ENCODE measurements around the gene KCNG3. TPM values are rescaled to one million over a fixed set of nuclear protein-coding genes. Genes with fewer than 3 reads are reported as not detected.

KCNG3 gene
- total and polyA plus RNA-seq, 2 of the 13 experiments (the other 11 are each of a cell fraction or from before 2014, with no cell fraction given), result 2.8 to 4.8 TPM

GRCh38 chr2:42486145-42486906 is 7.5 kb downstream of the KCNG3 start (continued):
- TF ChIP-seq HDAC2 (CRISPR knock-in tag; IDR thresholded peaks at IDR 0.05) (0 out of 2 replicates have a peak, but pooled peaks have one; percentile 61), ARID2 (CRISPR knock-in tag; IDR thresholded peaks at IDR 0.05; ENCODE audit: borderline replicate concordance) (no peak), ZNF883 (CRISPR knock-in tag; IDR thresholded peaks at IDR 0.05; ENCODE audit: not compliant biosample characterization) (peak; percentile 71), ZNF710 (CRISPR knock-in tag; IDR thresholded peaks at IDR 0.05; ENCODE audit: borderline replicate concordance) (peak; percentile 72; the same call in 1 of the 2 replicates), ZFX (CRISPR knock-in tag; IDR thresholded peaks at IDR 0.05; ENCODE audit: low read depth) (peak; percentile 55; the same call in 1 of the 2 replicates), NONO (IDR thresholded peaks at IDR 0.05) (no peak), NONO (CRISPR knock-in tag; conservative IDR thresholded peaks at IDR 0.05) (0 out of 2 replicates have a peak, but pooled peaks have one; percentile 29), SP5 (CRISPR knock-in tag; IDR thresholded peaks at IDR 0.05; ENCODE audit: borderline replicate concordance, low read depth) (peak; percentile 41; the same call in 1 of the 2 replicates), ZNF274 (CRISPR knock-in tag; IDR thresholded peaks at IDR 0.05) (0 out of 2 replicates have a peak, but pooled peaks have one; percentile 76), MEIS1 (CRISPR knock-in tag; IDR thresholded peaks at IDR 0.05; ENCODE audit: borderline replicate concordance) (no peak; the same call in 1 of the 2 replicates), RARA (CRISPR knock-in tag; IDR thresholded peaks at IDR 0.05) (peak; percentile 51), CBFB (CRISPR knock-in tag; IDR thresholded peaks at IDR 0.05) (no peak)
